Astrocyte (in vitro differentiated cells and primary cell): ENCODE data around the gene TIMM13. TPM values are rescaled to one million over a fixed set of nuclear protein-coding genes. Genes with fewer than 3 reads are reported as not detected.

Source experiments
- DNase-seq: peaks from one replicate; pipeline ENCODE4 v3.0.0-alpha.2; 2010; ENCODE audit warnings: low read depth
- FAIRE-seq: peaks from 2 replicates; lab custom pipeline; 2011; peaks lifted over from hg19 to GRCh38; lab: Jason Lieb, UNC
- H2AFZ ChIP-seq: 2 replicates; pipeline ENCODE4 v1.6.0; 2012; ENCODE audit warnings: low read depth, low read length, inconsistent platforms
- H3K27ac ChIP-seq: 2 replicates; pipeline ENCODE4 v1.5.1; 2011; ENCODE audit warnings: low read depth, low read length, inconsistent platforms
- H3K27me3 ChIP-seq: 2 replicates; pipeline ENCODE4 v1.6.0; 2011; ENCODE audit warnings: low read length, inconsistent platforms; ENCODE audit not compliant: insufficient read depth
- H3K36me3 ChIP-seq: 2 replicates; pipeline ENCODE4 v1.5.1; 2011; ENCODE audit warnings: low read length, inconsistent platforms; ENCODE audit not compliant: insufficient read depth
- H3K4me1 ChIP-seq: 2 replicates; pipeline ENCODE4 v1.5.1; 2011; ENCODE audit warnings: low read length, inconsistent platforms; ENCODE audit not compliant: insufficient read depth
- H3K4me2 ChIP-seq: 2 replicates; pipeline ENCODE4 v1.6.0; 2012; ENCODE audit warnings: low read length, inconsistent platforms
- H3K4me3 ChIP-seq: 2 replicates; pipeline ENCODE4 v1.5.1; 2011; ENCODE audit warnings: low read depth, mild to moderate bottlenecking, low read length, inconsistent platforms; ENCODE audit not compliant: insufficient read depth
- H3K79me2 ChIP-seq: 2 replicates; pipeline ENCODE4 v1.6.0; 2012; ENCODE audit warnings: mild to moderate bottlenecking, low read length, inconsistent platforms; ENCODE audit not compliant: insufficient read depth
- H3K9ac ChIP-seq: 2 replicates; pipeline ENCODE4 v1.6.0; 2012; ENCODE audit warnings: mild to moderate bottlenecking, low read length, inconsistent platforms
- H3K9me3 ChIP-seq: 2 replicates; pipeline ENCODE4 v1.5.1; 2012; ENCODE audit warnings: low read depth, mild to moderate bottlenecking, low read length, inconsistent platforms; ENCODE audit not compliant: insufficient read depth
- H4K20me1 ChIP-seq: 2 replicates; pipeline ENCODE4 v1.6.0; 2012; ENCODE audit warnings: low read length, inconsistent platforms; ENCODE audit not compliant: insufficient read depth
- H3K27ac Mint-ChIP-seq: one replicate; pipeline ENCODE4 v1.8.0; 2021; ENCODE audit warnings: mild to moderate bottlenecking, mixed read lengths; ENCODE audit not compliant: unreplicated experiment
- H3K27me3 Mint-ChIP-seq: one replicate; pipeline ENCODE4 v1.8.0; 2021; ENCODE audit warnings: low read depth, mixed read lengths; ENCODE audit not compliant: unreplicated experiment
- H3K36me3 Mint-ChIP-seq: one replicate; pipeline ENCODE4 v1.8.0; 2021; ENCODE audit warnings: low read depth, mixed read lengths; ENCODE audit not compliant: unreplicated experiment
- H3K4me1 Mint-ChIP-seq: one replicate; pipeline ENCODE4 v1.8.0; 2021; ENCODE audit warnings: low read depth, mixed read lengths; ENCODE audit not compliant: unreplicated experiment
- H3K4me3 Mint-ChIP-seq: one replicate; pipeline ENCODE4 v1.8.0; 2021; ENCODE audit warnings: mild to moderate bottlenecking, moderate library complexity, mixed read lengths; ENCODE audit not compliant: unreplicated experiment
- H3K9me3 Mint-ChIP-seq: one replicate; pipeline ENCODE4 v1.8.0; 2021; ENCODE audit warnings: mild to moderate bottlenecking, mixed read lengths; ENCODE audit not compliant: unreplicated experiment
- CTCF ChIP-seq: IDR thresholded peaks from 2 replicates; pipeline ENCODE4 v1.5.1; 2011; ENCODE audit warnings: low read depth, mild to moderate bottlenecking, inconsistent platforms, low read length, moderate library complexity; ENCODE audit not compliant: insufficient read depth
- EZH2 ChIP-seq: IDR thresholded peaks from 2 replicates; pipeline ENCODE4 v1.6.1; 2012; ENCODE audit warnings: mild to moderate bottlenecking, low read length, inconsistent platforms; ENCODE audit not compliant: insufficient read depth
- total RNA-seq: library from RNA; stranded (reverse); gene quantifications from 2 replicates; pipeline ENCODE4 v1.2.1, GENCODE V29; 2021

Gene TIMM13
- total RNA-seq, 1 donor from 2014 or later: 105 TPM

- Histone ChIP-seq H3K79me2 (peaks cover under 1% of the 10 kb centered on the region), H3K4me2 (no peak overlapping the region), H3K9me3 (no peaks in the 10 kb centered on the region), H3K9ac (no peak overlapping the region), H3K27me3 (no peaks in the 10 kb centered on the region), H2AFZ (no peak overlapping the region), H3K4me1 (no peaks in the 10 kb centered on the region), H3K36me3 (no peaks in the 10 kb centered on the region), H3K27ac (no peak overlapping the region), H3K4me3 (no peak overlapping the region), H4K20me1 (peaks cover 14% of the 10 kb centered on the region)
- no peaks in the 10 kb centered on the region for H3K27me3 Mint-ChIP-seq
- H3K4me3 Mint-ChIP-seq: no peak overlapping the region
- H3K36me3 Mint-ChIP-seq: peaks cover 8% of the 10 kb centered on the region
- DNase-seq (no peak), FAIRE-seq (no peak)
- H3K4me1 Mint-ChIP-seq: no peaks in the 10 kb centered on the region
- TF ChIP-seq CTCF: no peak
- no peak for TF ChIP-seq EZH2
- peak overlapping the region; percentile 7 for H3K27ac Mint-ChIP-seq
- peaks cover 5% of the 10 kb centered on the region for H3K9me3 Mint-ChIP-seq
Observed at GRCh38 chr19:2416321-2417097, 10.9 kb downstream of the TIMM13 start.

GRCh38 chr19:2415973-2416319 lies 11.4 kb downstream of the TIMM13 start:
- no peak overlapping the region for H3K27ac Mint-ChIP-seq
- no peaks in the 10 kb centered on the region for H3K27me3 ChIP-seq
- no peaks in the 10 kb centered on the region for H3K4me1 ChIP-seq
- H3K4me3 Mint-ChIP-seq: no peak overlapping the region
- no peak overlapping the region for H3K27ac ChIP-seq
- H3K27me3 Mint-ChIP-seq: no peaks in the 10 kb centered on the region
- no peaks in the 10 kb centered on the region for H3K79me2 ChIP-seq
- DNase-seq (no peak), FAIRE-seq (no peak)
- H3K9me3 ChIP-seq: no peaks in the 10 kb centered on the region
- no peak overlapping the region for H3K9ac ChIP-seq
- H4K20me1 ChIP-seq: peaks cover 12% of the 10 kb centered on the region
- H3K36me3 ChIP-seq: no peaks in the 10 kb centered on the region
- H3K4me3 ChIP-seq: no peak overlapping the region
- no peak overlapping the region for H2AFZ ChIP-seq
- no peaks in the 10 kb centered on the region for H3K4me1 Mint-ChIP-seq
- H3K36me3 Mint-ChIP-seq: peaks cover 8% of the 10 kb centered on the region
- no peak for TF ChIP-seq EZH2
- no peak for TF ChIP-seq CTCF
- H3K9me3 Mint-ChIP-seq: peaks cover 5% of the 10 kb centered on the region
- H3K4me2 ChIP-seq: no peak overlapping the region
